M059J (cell line): ENCODE data around the gene TMEM123. TPM values are rescaled to one million over a fixed set of nuclear protein-coding genes. Genes with fewer than 3 reads are reported as not detected.

Source experiments
- DNase-seq: peaks from one replicate; pipeline ENCODE4 v3.0.0-alpha.2; 2012; ENCODE audit warnings: low read depth
- total RNA-seq: library from RNA; depleted of rRNA; stranded (reverse); fragments of >200 nt; shearing (Covaris generic); gene quantifications from 2 replicates; pipeline ENCODE4 v1.2.3, GENCODE V29; 2014; rRNA removed

Gene TMEM123
- total RNA-seq: 225 and 258 TPM in 2 replicates

- DNase-seq: peak; percentile 82
These were observed at the start of gene TMEM123 for GRCh38 chr11:102452461-102453301. Gene TMEM123 (minus strand): TSS chr11:102452765. CDS start chr11:102452623, 142 bp downstream.

- DNase-seq: no peak
These were observed 48.3 kb upstream of the TMEM123 start for GRCh38 chr11:102500829-102501228.

GRCh38 chr11:102499931-102500330 lies 47.4 kb upstream of the TMEM123 start:
- DNase-seq: no peak

- no peak for DNase-seq
These were observed 46.6 kb upstream of the TMEM123 start for GRCh38 chr11:102499151-102499550.

GRCh38 chr11:102497061-102497460 lies 44.5 kb upstream of the TMEM123 start:
- DNase-seq: peak; percentile 46

GRCh38 chr11:102495161-102496042 lies 42.8 kb upstream of the TMEM123 start:
- peak; percentile 87 for DNase-seq

- DNase-seq: peak; percentile 89
These were observed 41.7 kb upstream of the TMEM123 start for GRCh38 chr11:102494216-102494615.

GRCh38 chr11:102493524-102493923 lies 41.0 kb upstream of the TMEM123 start:
- no peak for DNase-seq

- DNase-seq: no peak
These were observed 39.4 kb upstream of the TMEM123 start for GRCh38 chr11:102491969-102492368.

- DNase-seq: no peak
These were observed 36.9 kb upstream of the TMEM123 start for GRCh38 chr11:102489186-102490145.

- no peak for DNase-seq
These were observed 35.6 kb upstream of the TMEM123 start for GRCh38 chr11:102488208-102488607.

GRCh38 chr11:102487214-102487613 lies 34.6 kb upstream of the TMEM123 start:
- DNase-seq: no peak

- DNase-seq: no peak
These were observed 34.0 kb upstream of the TMEM123 start for GRCh38 chr11:102486584-102486983.

GRCh38 chr11:102485095-102485722 lies 32.6 kb upstream of the TMEM123 start:
- DNase-seq: no peak

GRCh38 chr11:102482433-102482832 lies 29.9 kb upstream of the TMEM123 start:
- no peak for DNase-seq

- DNase-seq: no peak
These were observed 27.2 kb upstream of the TMEM123 start for GRCh38 chr11:102479733-102480132.

- DNase-seq: no peak
These were observed 26.2 kb upstream of the TMEM123 start for GRCh38 chr11:102478673-102479299.

GRCh38 chr11:102476812-102477211 lies 24.2 kb upstream of the TMEM123 start:
- peak; percentile 62 for DNase-seq

GRCh38 chr11:102476069-102476468 lies 23.5 kb upstream of the TMEM123 start:
- no peak for DNase-seq

GRCh38 chr11:102473543-102473942 lies 21.0 kb upstream of the TMEM123 start:
- no peak for DNase-seq
